ENCODE data around the gene RPL35.

RPL35 gene

GRCh38 chr9:124861342-124862229 is at the start of gene RPL35, which contains the start of gene ARPC5L:
RPL35 (minus strand) TSS chr9:124861957; CDS start chr9:124861912, 45 bp downstream.
ARPC5L (plus strand) TSS chr9:124862130; CDS start chr9:124869291, 7,161 bp downstream.
- peak; percentile 93 to 95 for DNase-seq

GRCh38 chr9:124908098-124908497 is 46.3 kb upstream of the RPL35 start:
- no peak for DNase-seq

GRCh38 chr9:124906966-124907365 is 45.2 kb upstream of the RPL35 start:
- DNase-seq = no peak

- no peak for DNase-seq
Observed at GRCh38 chr9:124899845-124900244, 38.1 kb upstream of the RPL35 start.

- no peak for DNase-seq
Observed at GRCh38 chr9:124897570-124898460, 36.1 kb upstream of the RPL35 start.

- DNase-seq = peak; percentile 74 to 76
Observed at GRCh38 chr9:124894741-124895170, 33.0 kb upstream of the RPL35 start.

GRCh38 chr9:124894035-124894740 is 32.4 kb upstream of the RPL35 start:
- DNase-seq = no peak

- DNase-seq = no peak
Observed at GRCh38 chr9:124890179-124890578, 28.4 kb upstream of the RPL35 start.

GRCh38 chr9:124889006-124889405 is 27.2 kb upstream of the RPL35 start:
- DNase-seq = no peak

- DNase-seq = no peak
Observed at GRCh38 chr9:124887832-124888231, 26.1 kb upstream of the RPL35 start.

GRCh38 chr9:124886866-124887492 is 25.2 kb upstream of the RPL35 start:
- no peak for DNase-seq

- DNase-seq = no peak
Observed at GRCh38 chr9:124886461-124886860, 24.7 kb upstream of the RPL35 start.

- no peak for DNase-seq
Observed at GRCh38 chr9:124885551-124885950, 23.8 kb upstream of the RPL35 start.

- DNase-seq = no peak
Observed at GRCh38 chr9:124884376-124884775, 22.6 kb upstream of the RPL35 start.

GRCh38 chr9:124882231-124882630 is 20.5 kb upstream of the RPL35 start:
- no peak for DNase-seq

- DNase-seq = no peak
Observed at GRCh38 chr9:124881138-124881743, 19.5 kb upstream of the RPL35 start.

GRCh38 chr9:124880501-124880900 is 18.7 kb upstream of the RPL35 start:
- no peak for DNase-seq

GRCh38 chr9:124879226-124879625 is 17.5 kb upstream of the RPL35 start:
- DNase-seq = no peak

GRCh38 chr9:124878518-124878917 is 16.8 kb upstream of the RPL35 start:
- no peak for DNase-seq

- DNase-seq = no peak
Observed at GRCh38 chr9:124878021-124878420, 16.3 kb upstream of the RPL35 start.

- no peak for DNase-seq
Observed at GRCh38 chr9:124877021-124877782, 15.4 kb upstream of the RPL35 start.
